Stimulated activated CD8-positive, alpha-beta memory T cell treated with anti-CD3 and anti-CD28 coated beads, Interleukin-12 subunit alpha, Interleukin-12 subunit beta, amount 100 ng/mL, for 24 hours (primary cell): ENCODE results near the gene ADGRA1.
"Not testable (repeated sequence)": the region's sequence is repeated elsewhere in the genome, so short reads cannot be mapped to it uniquely, and the experiment has no call there.

Source experiments
- DNase-seq: peaks from one replicate; pipeline ENCODE4 v3.0.0-alpha.2; 2020; ENCODE audit errors: extremely low read depth

The ADGRA1 gene

GRCh38 chr10:133128126-133129070 is 40.7 kb downstream of the ADGRA1 start:
- DNase-seq: no peak

- no peak for DNase-seq
Measured at GRCh38 chr10:133129071-133129858, 41.5 kb downstream of the ADGRA1 start.

- no peak for DNase-seq
Measured at GRCh38 chr10:133129859-133130495, 42.3 kb downstream of the ADGRA1 start.

GRCh38 chr10:133130602-133131001 is 42.9 kb downstream of the ADGRA1 start:
- DNase-seq: no peak

- DNase-seq: no peak
Measured at GRCh38 chr10:133131053-133131452, 43.3 kb downstream of the ADGRA1 start.

- DNase-seq: no peak
Measured at GRCh38 chr10:133131734-133132472, 44.2 kb downstream of the ADGRA1 start.

- DNase-seq: no peak
Measured at GRCh38 chr10:133132473-133133291, 45.0 kb downstream of the ADGRA1 start.

GRCh38 chr10:133133471-133134231 is 45.9 kb downstream of the ADGRA1 start:
- DNase-seq: no peak

- DNase-seq: no peak
Measured at GRCh38 chr10:133134411-133135115, 46.8 kb downstream of the ADGRA1 start.

GRCh38 chr10:133135116-133135465 is 47.4 kb downstream of the ADGRA1 start:
- no peak for DNase-seq

GRCh38 chr10:133137486-133138145 is 49.9 kb downstream of the ADGRA1 start:
- not testable (repeated sequence) for DNase-seq

- DNase-seq: no peak
Measured at GRCh38 chr10:133139551-133140065, 51.9 kb downstream of the ADGRA1 start.

- DNase-seq: no peak
Measured at GRCh38 chr10:133140417-133141143, 52.9 kb downstream of the ADGRA1 start.

GRCh38 chr10:133141144-133141957 is 53.6 kb downstream of the ADGRA1 start:
- DNase-seq: no peak

- DNase-seq: no peak
Measured at GRCh38 chr10:133141958-133142340, 54.2 kb downstream of the ADGRA1 start.

GRCh38 chr10:133142523-133143199 is 54.9 kb downstream of the ADGRA1 start:
- DNase-seq: no peak

- DNase-seq: no peak
Measured at GRCh38 chr10:133143200-133143533, 55.4 kb downstream of the ADGRA1 start.
